GDM1 (cell line): ENCODE data around the gene TOMM22.

ENCODE experiments used
- DNase-seq: peaks from one replicate; lab custom pipeline; 2025; lab: John Stamatoyannopoulos, UW

TOMM22 gene

GRCh38 chr22:38715852-38716251 lies 34.1 kb downstream of the TOMM22 start:
- DNase-seq, result no peak

- no peak for DNase-seq
Observed at GRCh38 chr22:38716271-38716670, 34.5 kb downstream of the TOMM22 start.

- DNase-seq, result no peak
Observed at GRCh38 chr22:38716826-38717225, 35.1 kb downstream of the TOMM22 start.

- no peak for DNase-seq
Observed at GRCh38 chr22:38717244-38717643, 35.5 kb downstream of the TOMM22 start.

- no peak for DNase-seq
Observed at GRCh38 chr22:38718414-38718813, 36.7 kb downstream of the TOMM22 start.

GRCh38 chr22:38719196-38719595 lies 37.4 kb downstream of the TOMM22 start:
- no peak for DNase-seq

- no peak for DNase-seq
Observed at GRCh38 chr22:38720350-38720749, 38.6 kb downstream of the TOMM22 start.

GRCh38 chr22:38721551-38721950 lies 39.8 kb downstream of the TOMM22 start:
- DNase-seq, result no peak

- DNase-seq, result no peak
Observed at GRCh38 chr22:38724176-38724575, 42.4 kb downstream of the TOMM22 start.

- no peak for DNase-seq
Observed at GRCh38 chr22:38724926-38725571, 43.3 kb downstream of the TOMM22 start.

GRCh38 chr22:38725900-38726655 lies 44.3 kb downstream of the TOMM22 start:
- DNase-seq, result no peak

GRCh38 chr22:38727123-38727522 lies 45.4 kb downstream of the TOMM22 start:
- no peak for DNase-seq

- no peak for DNase-seq
Observed at GRCh38 chr22:38727530-38728451, 46.0 kb downstream of the TOMM22 start.

- no peak for DNase-seq
Observed at GRCh38 chr22:38728871-38729796, 47.4 kb downstream of the TOMM22 start.

GRCh38 chr22:38729946-38730345 lies 48.2 kb downstream of the TOMM22 start:
- no peak for DNase-seq

GRCh38 chr22:38730411-38730871 lies 48.7 kb downstream of the TOMM22 start:
- DNase-seq, result no peak

GRCh38 chr22:38731703-38732161 lies 50.0 kb downstream of the TOMM22 start:
- no peak for DNase-seq

GRCh38 chr22:38732251-38732815 lies 50.6 kb downstream of the TOMM22 start:
- no peak for DNase-seq

- DNase-seq, result no peak
Observed at GRCh38 chr22:38733329-38733723, 51.6 kb downstream of the TOMM22 start.

- no peak for DNase-seq
Observed at GRCh38 chr22:38733724-38734381, 52.1 kb downstream of the TOMM22 start.
